HG03575 (cell line): ENCODE data around the gene DTNB.

Experiments used
- ATAC-seq: cut with Tn5 transposase; IDR thresholded peaks from one replicate; pipeline ENCODE4 v1.9.1; 2021; ENCODE audit not compliant: unreplicated experiment, insufficient number of reproducible peaks, low FRiP score; ENCODE audit errors: extremely low read depth

The DTNB gene

DNA sequence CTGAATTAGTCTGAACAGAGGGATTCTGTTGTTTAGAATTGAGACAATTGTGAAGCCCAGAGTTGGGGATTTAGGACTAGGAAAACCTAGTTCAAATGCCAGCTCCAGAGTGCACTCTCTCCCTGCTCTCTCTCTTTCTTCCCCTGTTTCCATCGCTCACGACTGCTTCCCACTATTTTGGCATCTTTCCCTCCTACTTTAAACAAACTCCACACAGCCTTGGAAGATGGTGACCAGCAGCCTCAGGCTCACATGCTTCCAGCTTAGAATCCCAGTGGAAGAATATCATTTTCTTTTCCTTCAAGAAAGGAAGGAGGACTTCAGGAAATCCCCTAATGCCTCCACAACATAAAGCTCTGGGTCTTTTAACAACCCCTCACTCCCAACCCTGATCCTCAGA lies 325.5 kb downstream of the DTNB start:
- ATAC-seq: no peak

DNA sequence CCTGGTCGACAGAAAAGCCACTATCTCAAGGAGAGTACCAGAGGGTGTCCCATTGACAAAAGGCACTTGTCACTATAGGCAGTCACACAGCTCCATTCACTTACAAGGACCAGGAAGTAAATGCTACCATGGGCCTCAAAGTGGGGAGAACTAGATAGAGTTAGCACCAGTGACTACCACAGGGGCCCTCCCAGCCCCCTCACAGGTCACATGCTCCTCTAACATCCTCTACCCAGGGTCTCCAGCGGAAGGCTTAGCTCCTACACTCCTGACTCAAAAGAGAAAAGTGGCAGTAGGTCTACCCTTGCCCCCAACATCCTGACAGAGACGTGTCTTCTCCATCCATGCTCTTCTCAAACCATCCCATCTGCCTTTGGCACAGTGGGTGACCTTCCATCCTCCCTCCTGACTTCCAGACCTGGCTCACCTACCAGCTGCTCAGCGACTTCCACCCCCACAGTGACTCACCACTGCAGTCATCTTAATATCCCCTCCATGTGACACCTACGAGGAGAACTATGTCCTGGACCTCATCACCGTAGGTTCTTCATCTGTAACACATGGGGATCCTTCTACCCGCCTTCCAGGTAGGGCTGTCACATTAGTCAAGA lies 326.1 kb downstream of the DTNB start:
- ATAC-seq: no peak

DNA sequence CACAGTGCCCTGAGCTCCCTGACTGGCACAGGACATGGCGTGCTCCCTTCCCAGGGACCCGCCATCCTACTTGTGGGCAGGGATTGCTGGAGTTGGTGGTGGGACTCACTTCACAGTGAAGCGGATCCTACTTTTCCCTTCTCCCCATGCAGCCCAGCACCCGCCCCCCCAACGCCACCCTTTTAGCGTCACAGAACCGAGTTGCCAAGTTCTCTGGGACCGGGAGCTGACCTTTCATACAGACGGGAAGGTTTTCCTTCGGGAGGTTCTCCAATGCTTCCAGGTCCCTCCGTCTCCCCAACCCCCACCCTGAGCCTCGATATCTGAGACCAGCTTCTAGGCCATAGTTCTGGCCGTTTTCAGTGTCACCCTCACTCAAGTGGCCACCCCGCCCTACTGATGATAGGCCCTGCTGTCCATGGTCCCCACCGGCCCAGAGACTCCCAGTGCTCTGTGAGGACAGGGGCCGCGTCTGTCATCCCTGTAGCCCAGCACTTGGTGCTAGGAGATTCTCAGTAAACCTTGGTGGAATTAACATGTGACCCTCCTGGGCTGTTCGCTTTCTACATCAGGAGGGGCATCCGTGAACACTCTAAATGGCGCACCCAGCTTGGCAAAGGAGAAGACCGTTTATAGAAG lies 330.1 kb downstream of the DTNB start:
- ATAC-seq: no peak

DNA sequence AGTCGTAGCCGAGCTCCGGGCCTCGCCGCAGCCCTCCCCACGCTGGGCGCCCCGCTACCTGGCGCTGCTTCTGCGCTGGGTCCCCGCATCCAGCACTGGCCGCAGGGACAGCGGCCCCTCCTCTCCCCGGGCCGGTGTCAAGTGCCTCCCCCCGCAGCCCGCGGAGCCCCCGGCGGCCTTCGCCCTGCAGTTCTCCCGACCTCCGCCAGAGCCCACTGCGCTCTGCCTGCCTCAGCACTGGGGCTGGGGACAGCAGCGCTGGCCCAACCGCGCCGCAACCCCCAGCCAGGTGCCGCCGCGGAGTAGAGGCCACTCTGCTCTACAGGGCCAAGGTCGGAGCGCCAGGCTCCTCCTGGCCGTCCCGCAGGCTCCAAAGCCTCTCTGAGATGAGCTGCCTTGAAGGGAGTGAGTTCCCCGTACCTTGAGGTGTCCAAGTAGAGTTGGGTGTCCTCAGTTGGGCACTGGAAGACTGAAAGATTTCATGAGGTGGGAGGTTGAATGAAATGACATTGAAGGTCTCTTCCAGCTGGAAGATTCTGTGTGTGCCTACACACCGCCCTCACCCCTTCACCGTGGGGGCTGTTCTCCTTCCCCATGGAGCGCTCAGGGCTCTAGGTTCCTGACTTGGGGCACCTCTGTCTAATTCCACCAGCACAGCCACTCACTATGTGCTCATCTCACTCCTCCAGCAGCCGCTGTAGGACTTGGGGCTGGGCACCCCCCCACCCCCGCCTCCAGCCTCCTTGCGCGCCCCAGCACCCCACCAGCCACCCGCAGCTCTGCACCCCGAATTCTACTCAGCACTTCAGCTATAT lies 330.8 kb downstream of the DTNB start:
- no peak for ATAC-seq

DNA sequence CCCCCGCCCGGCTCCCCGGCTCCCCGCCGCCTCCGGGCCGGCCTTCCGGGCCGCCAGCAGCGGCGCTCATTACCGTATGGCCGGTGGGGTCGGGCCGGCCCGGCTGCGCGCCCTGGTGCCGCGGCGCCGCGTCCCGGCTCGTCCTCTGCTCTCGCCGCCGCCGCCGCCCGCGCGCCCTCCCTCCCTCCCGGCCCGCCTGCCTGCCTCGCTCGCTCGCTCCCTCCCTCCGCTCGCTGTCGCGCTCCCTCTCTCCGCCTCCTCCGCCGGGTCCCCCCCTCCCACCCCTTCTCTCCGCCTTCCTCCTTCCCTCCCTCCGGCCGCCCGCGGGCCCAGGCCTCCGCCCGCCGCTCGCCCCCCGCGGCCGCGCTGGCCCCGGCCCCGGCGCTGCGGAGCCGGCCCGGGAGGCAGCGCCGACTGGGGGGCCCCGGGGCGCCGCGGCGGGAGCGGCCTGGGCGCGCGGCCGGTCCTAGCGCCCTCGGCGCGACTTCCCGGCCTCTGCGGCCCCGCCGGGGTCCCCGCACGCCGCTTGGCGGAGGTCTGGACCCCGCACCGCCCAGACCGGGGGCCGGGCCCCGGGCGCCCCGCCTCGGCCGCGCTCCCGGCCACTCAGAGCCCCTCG lies 331.5 kb downstream of the DTNB start, which contains the start of gene DNMT3A:
Gene DNMT3A, minus strand, starts transcription at position 173 of the 619 bp plus-strand sequence. CDS start 27,941 bp downstream, outside the sequence.
- no peak for ATAC-seq

DNA sequence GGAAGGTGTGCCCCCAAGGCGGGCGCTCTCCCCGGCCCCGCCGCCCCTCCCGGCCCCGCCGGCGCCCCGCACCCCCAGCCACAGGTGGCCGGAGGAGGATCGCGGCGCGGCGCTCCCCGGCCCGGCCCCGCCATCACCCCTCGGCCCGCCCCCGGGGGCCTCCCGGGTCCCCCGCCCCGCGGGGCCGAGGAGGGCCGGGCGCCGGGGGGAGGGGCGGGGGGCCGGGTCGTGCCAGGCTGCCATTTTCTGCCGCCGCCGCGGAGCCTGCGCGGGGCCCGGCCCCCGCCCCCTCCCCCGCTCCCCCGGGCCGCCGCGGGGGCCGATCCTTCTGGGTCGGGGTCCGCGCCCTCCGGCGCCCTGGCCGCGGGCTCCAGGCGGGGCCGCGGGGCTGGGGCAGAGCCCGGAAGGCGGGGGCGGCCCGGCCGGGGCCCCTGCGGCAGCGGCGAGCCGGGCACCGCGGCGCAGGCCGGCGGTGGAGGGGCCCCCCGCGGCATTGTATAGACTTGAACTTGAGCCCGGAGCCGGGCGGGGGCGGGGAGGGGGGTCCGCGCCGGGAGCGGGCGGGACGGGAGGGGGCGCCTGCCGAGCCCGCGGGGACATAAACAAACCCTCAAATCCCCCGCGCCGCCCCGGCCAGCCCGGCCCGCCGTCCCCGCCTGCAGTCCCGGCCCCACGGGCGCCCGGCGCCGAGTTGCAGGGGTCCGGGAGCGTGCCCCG lies 332.2 kb downstream of the DTNB start:
- no peak for ATAC-seq

DNA sequence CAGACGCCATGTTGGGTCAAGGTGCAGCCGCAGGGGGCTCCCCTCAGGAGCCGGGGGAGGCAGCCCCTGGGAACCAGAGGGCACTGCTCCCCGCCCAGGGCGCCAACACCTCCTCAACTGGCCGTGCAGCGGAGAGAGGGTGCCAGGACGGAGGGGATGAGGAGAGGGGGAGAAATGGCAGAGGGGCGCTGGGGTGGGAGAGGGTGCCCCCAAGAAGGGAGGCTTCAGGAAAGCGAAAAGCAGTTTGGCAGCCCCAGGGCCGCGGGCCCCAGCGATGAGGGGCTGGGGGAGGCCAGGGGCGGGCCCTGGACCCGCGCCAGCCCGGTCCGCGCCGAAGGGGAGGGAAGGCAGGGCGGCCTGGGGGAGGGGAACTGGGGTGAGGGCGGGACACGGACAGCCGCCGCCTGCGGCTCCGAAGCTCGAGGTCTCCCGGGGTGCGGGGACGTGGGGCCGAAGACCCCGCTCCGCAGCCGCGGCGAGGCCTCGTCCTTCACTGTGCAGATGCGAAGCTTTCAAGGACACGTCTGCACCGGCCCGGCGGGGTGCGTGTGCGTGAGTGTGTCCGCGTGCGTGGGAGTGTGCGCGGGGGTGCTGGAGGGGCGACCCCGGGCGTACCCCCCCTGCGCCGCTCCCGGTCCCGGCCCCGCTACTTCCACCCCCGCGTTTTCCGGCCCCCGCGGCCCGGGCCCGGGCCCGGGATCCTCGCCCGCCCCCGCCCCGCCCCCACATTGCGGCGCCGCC lies 333.0 kb downstream of the DTNB start:
- ATAC-seq: no peak

DNA sequence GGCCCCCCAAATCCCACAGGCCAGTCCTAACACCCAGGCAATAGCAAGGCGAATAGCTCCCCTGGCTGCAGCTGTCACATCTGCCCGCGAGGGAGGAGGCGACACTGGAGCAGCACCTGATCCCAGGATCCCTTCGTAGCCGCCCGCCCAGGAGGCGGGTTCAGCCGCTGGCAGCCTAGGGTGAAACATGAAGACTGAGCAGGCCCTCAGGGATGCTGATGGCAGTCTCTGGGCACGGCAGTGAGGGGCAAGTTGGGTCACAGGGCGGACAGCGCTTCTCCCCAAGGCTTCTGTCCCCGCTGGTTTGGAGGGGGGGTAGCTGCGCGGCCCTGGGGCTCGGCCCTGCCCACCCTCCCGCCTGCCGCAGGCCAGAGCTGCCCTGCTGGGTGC lies 333.6 kb downstream of the DTNB start:
- no peak for ATAC-seq

DNA sequence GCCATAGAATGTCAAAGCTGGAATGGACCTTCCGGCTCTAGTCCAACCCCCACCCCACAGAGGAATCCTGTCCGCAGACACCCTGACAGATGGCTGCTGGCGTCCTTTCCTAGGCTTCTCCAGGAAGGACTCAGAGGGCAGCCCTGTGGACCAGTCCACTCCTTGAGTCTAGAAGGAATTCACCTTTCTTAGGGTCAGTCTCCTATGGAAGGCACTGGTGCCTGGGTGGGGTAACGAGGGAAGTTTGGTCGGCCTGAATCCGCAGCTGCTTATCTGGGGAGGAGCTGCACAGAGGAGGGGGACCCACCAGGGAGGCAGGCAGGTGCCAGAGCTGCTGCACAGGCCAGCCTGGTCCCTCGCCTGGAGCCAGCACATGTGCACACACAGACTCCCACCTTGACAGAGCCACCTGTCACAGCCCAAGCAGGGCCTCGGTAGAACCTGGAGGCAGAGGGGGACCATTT lies 334.1 kb downstream of the DTNB start:
- no peak for ATAC-seq

DNA sequence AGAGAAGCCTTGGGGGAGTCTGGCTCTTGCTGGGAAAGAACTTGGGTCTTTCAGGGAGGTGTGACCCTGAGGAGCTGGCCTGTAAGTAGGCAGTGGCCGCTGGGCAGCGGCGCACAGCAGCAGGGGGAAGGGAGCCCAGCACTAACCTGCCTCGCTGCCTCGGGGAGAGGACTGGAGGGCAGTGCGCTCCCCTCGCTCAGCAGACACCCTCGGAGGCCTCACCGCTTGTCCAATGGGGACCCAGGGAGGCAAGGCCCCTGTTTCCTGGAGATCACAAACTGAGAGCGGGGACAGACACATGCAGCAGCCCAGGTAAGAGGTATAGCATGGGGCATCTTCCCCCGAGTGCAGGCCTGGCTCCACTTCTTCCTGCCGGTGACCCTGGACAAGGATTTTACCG lies 335.0 kb downstream of the DTNB start:
- no peak for ATAC-seq

DNA sequence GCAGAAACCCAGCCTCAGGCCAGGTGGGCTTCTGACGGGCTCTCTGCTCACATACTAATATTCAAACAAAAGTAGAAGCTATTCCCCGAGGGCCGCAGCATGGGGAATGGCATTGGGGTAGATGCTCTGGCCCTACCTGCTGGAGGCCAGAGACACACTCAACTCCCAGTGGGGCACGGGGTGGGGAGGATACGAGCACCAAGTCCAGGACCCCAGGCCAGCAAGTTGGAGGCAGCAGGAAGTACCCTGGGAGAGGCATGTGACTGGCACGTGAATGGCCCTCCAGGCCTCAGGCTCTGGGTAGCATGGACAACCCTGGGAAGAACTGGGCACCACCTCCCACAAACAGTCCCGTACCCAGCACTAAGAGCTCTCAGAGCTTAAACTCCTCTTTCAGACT lies 335.5 kb downstream of the DTNB start:
- no peak for ATAC-seq

DNA sequence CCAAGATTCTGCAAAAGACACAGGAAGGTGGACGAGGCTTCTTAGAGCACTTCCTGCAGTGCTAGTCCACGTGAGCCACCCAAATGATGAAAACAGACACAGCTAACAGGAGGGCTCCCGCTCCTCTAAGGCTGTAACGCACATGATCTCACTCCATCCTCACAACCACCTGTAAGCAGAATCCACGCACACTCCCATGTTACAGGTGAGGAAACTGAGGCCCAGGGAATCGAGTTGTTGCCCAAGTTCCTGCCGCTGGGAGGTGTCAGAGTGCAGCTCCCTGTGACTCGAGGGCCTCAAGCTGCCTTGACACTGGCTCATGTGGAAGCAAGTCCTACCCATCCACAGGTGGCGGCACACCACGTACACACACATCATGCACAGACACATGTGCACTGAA lies 336.1 kb downstream of the DTNB start:
- ATAC-seq: no peak

DNA sequence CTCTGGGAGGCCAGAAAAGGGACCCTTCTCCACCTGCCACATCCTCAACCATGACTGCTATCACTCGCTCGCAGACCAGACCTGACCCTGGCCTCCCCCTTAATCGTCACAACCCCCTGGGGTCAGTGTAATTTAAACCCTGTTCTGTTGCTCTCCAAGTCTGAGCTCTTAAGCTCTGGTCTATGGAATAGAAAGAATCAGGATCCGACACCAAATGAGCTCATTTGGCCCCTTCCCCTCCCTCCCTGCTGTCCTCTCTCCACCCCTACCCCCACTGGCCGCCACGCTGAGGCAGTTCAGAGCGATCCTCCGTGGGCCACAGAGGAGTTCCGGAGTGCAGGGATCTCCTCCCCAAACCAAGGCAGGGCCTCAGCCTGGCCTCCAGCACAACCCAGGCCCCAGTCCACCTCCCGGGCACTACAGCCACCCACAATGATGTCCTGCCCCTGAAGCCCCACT lies 337.0 kb downstream of the DTNB start:
- ATAC-seq: no peak

DNA sequence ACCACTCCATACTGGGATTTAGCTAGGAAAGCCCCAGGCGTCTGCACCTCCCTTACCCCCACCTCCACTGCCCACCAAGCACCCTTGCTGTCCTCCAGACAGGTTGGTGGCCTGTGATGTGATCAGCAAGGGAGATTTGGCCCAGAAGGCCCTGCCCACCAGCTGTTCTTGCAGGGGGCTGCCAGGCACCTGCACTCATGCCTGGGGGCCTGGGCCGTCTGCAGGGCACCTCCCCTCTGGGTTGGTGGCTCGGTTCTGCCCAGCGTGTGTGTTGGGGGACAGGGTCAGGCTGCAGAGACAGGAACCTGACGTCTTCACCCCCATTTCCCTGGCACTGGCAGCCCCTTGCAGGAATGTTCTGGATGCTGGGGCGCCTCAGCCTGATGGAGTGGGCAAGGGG lies 337.4 kb downstream of the DTNB start:
- ATAC-seq: no peak

DNA sequence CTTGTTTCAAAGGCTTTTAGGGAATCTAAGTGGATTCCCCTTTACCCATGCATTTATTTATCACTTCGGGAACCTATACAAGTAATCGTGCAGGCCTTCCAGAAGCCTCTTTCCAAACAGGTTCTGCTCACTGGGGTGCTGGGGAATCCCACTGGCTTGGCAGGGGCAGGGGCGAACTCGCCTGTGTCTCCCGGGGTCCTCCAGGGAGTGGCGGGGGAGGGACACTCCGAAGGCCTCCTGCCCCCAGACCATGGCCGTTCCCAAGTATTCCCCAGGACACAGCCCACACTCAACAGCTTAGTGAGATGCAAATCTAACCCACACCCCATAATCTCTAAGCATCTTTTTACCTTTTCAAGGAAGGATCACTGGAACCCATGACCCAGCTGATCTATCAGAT lies 338.2 kb downstream of the DTNB start:
- ATAC-seq: no peak

DNA sequence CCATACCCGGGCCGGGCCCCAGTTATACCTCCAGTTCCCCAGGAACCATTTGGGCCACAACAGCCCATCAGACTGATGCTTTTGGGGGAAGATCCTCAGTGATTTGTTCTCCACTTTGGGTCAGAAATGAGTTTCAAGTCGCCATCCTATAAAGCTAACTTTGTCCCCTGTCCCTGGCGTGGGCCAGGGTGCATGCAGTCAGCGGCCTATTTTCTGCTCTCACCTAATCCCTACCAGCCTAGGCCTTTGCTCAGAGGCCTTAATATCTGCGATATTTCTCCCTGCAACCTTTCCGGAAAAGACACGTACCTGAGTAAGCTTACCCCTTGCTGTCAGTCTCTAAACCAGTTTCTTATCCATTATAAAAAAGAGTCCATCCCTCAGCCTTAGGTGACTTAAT lies 338.9 kb downstream of the DTNB start:
- no peak for ATAC-seq

DNA sequence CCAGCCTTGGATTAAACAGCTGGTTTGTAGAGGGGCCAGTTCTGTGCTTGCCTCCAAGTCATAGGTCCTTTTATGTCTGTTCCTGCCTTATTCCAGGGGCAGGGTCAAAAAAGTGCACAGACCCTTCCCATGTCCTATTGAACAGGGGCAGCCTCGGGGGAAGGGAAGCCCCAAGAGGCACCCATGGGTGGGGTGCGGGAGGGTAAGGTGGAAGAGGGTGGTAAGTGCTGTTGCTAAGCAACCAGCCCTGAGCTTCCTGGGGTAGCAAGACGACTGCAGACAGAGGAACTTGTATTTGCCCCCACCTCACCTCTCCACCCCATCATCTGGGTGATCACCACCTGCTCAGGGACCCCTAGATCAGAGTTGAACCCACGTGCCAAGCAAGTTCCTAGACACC lies 339.4 kb downstream of the DTNB start:
- ATAC-seq: no peak

DNA sequence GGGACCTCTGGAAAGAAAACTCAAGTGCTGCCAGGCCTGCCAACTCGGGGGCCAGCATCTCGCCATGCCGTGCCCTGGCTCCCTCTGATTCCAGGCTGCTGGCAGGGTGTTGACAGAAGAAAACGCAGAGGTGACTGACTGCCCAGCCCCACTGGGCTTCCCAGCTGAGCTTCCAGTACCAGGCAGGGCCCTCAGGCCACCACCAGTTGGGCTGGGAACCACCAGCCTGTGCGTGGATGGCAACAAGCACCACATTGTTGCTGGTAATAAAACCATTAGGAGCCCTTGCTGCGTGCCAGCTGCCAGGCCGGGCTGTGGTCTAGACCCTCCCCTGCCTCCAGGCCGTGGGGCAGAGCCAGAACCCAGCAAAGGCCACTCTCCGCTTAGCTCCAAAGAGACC lies 340.8 kb downstream of the DTNB start:
- ATAC-seq: no peak
